ENCODE data around the gene SBK1.

DNA sequence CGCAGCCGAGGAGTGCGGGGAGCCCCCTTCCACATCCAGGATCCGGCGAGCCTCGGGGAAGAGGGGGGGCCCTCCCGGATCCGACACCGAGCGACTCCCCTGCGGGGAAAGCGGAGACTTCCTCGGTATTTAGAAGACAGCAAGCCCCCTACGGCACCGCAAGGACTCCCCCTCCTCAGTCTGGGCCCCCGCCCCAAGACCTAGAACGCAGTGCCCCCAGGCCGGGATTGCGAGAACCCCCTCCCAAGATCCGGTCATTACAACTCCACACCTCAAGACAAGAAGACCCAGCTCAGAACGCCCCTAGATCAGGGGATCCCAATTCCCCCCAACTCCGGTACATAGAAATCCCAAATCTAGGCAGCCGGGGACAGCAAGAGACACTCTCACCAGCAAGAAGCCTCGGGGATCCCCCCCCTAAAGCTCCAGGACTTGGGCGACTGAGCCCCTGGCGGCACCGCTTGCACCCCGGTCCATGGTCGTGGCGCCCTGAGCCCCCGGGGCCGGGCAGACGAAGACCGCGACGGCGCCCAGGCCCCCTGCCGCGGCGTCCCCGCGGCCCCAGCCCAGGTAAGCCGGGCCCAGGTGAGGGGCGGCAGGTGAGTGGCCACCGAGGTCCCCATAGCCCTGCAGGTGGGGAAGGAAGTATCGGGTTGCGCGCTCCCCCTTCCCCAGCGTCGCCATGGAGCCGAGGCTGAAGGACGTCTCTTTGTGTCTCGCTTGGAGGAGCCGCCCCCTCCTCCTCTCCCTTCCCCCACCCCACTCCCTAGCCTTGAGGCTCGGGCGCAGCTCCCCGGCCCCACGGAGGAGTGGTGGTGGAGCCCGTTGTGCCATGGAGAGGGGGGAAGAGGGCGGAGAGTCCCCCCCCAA, 641 bp downstream of the SBK1 start:
- no peak for TF ChIP-seq CTCF (IDR thresholded peaks at IDR 0.05)
- no peak for TF ChIP-seq POLR2A (IDR thresholded peaks at IDR 0.05)

Data from lower leg skin (tissue), 3 donors.